ENCODE data around the gene TRIM2.
A peak's percentile ranks its signal among the peaks of the same experiment; 100 is the strongest.

TRIM2 gene

DNA sequence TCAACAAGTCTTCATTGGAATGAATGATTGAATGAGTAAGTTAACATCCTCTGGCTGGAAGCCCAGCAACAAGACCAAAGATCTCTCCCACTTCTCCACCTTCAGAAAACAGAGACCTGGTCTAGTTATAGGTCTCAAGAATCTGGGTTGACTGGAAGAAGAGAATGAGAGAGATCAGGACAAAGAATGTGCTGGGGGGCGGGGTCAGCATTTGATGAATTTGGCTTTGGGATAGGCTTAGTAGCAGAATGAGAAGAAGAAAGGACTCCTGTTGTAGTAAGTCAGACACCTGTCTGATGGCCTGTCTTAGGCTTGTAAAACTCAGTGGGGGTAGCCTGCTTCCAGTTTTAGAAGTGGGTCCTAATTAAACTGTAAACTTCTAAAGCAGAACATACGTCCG, 51.0 kb downstream of the TRIM2 start:
- DNase-seq = no peak

DNA sequence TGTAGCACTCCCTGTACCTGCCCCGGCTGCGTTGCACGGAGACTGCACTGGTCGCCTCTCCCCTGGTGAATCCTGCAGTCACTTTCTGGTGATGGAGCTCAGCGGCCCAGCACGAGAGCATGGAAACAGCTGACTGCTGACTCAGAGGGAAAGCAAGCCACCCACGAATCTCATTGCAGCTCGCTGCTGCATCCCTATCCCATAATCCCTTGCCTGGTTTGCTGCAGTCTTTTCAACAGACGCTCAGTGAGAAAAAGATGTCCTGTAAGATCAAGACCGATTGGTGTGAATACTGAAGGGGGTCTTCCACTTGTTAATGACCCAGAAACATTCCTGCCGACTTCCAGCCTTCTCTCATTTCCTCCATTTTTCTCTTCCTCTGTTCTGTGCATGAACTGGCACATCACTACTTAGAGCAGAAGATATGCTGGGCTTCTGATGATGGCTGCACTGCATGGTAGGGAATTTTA, 52.9 kb downstream of the TRIM2 start:
- DNase-seq = peak; percentile 11 to 21

GRCh38 chr4:153257991-153258390, 53.7 kb downstream of the TRIM2 start:
- no peak for DNase-seq

DNA sequence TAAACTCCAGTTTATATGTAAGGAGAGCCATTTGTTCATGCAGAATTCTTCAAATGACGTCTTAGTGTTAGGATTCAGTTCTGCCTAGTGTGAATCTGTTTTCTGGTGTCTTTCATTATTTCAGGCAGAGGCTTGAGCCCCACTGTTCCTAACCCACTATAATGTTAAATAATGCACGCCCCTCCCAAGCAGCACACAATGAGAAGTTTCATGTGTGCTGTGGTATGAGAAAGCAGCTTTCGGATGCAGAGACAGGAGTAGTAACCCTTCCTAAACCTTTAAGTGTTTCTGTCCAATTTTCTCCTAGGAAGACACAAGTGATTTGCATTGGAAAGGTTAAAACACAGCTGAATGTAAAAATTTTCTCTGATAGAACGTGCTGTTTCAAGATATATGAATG, 54.5 kb downstream of the TRIM2 start:
- DNase-seq = no peak

GRCh38 chr4:153259661-153260060, 55.4 kb downstream of the TRIM2 start:
- no peak for DNase-seq

DNA sequence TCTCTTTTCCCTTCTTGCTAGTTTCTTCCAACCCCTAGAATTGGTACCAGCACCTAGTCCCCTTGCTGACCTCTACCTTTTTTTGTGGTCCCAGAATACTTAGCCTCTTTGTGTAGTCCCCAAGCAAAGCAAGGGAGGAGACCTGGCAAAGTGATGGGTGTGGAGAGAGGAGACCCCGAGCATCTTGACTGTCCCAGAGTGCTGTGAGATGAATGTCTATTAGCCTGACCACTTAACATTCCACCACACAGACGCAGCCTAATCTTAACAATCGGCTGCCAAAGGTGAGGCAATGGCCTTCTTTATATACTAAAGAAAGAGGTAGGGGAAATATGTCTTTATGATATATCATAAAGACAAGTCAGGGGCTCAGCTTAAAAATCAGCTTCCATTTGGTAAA, 55.9 kb downstream of the TRIM2 start:
- DNase-seq = no peak

GRCh38 chr4:153260553-153261300, 56.5 kb downstream of the TRIM2 start:
- no peak for DNase-seq

DNA sequence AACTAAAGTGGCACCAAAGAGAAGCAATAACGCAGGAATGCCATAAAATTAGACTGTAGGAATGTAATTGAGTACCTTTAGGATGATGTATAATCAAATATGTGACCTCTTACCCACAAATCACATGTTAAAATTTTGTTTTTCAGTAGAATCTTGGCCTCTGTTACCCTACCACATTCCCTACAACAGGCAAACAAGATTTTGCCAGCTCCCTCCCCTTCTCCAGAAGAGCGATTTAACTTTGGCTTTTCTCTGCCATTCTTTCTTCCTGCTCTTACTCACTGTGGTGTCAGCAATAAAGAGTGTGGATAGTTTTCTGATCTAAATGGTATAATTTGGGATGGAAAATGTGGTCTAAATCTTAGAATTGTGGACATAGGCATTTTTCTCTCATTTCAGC, 57.2 kb downstream of the TRIM2 start:
- no peak for DNase-seq

- no peak for DNase-seq
Observed at GRCh38 chr4:153261914-153262313, 57.7 kb downstream of the TRIM2 start.

- no peak for DNase-seq
Observed at GRCh38 chr4:153265306-153266047, 61.2 kb downstream of the TRIM2 start.

DNA sequence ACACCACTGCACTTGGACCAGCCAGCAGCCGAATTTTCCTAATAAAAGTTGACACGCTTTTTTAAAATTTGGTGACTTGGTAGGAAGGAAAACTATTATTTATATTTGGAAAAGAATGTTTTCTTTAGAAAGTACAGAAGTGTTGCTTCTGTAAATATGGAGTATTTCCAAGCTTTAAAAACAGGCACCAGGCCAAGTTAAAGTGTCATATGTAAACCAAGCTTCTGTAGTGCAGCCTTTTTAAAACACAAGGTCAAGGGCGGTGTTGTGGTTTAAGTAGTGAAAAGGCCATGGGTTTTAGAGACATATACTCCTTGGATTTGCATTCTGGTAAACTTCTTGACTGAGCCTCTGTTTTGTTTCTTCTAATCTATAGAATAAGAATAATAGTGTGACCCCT, 62.7 kb downstream of the TRIM2 start:
- DNase-seq = no peak

GRCh38 chr4:153267890-153268289, 63.6 kb downstream of the TRIM2 start:
- no peak for DNase-seq

DNA sequence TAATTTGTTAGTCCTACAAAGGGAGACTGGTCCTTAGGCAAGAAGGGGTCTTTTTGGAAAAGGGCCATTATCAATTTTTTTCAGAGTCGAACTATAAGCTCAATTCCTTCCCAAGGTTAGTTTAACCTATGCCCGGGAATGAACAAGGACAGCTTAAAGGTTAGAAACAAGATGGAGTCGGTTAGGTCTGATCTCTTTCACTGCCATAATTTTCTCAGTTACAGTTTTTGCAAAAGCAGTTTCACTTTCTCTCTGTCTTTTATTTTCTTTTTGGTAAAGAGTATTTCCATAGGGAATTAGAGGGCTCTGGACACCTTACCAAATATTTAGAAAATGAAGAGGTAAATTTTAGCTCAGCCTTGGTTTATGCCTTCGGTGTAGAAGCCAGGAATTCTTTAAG, 64.1 kb downstream of the TRIM2 start:
- DNase-seq = no peak

- DNase-seq = no peak
Observed at GRCh38 chr4:153269218-153269990, 65.2 kb downstream of the TRIM2 start.

- no peak for DNase-seq
Observed at GRCh38 chr4:153270361-153270760, 66.1 kb downstream of the TRIM2 start.

GRCh38 chr4:153271820-153272219, 67.6 kb downstream of the TRIM2 start:
- no peak for DNase-seq

DNA sequence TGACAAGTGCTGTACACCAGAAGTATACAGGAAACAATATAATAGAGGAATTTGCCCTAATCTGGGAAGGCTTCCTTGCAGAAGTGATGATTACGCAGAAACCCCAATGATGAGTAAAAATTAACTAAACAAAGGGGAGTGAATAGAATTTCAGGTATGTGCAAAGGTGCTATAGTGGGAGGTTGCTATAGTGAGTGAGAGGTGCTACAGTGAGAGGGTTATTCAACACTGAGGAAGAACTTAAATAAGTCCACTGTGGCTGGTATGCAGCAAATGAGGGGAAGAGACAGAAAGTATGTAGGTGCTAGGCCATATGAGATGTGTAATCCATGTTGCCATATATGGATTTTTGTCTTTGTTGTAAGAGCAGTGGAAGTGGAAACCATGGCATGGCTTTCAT, 69.5 kb downstream of the TRIM2 start:
- DNase-seq = no peak

GRCh38 chr4:153274967-153275366, 70.7 kb downstream of the TRIM2 start:
- no peak for DNase-seq

GRCh38 chr4:153275380-153276276, 71.4 kb downstream of the TRIM2 start:
- no peak for DNase-seq

DNA sequence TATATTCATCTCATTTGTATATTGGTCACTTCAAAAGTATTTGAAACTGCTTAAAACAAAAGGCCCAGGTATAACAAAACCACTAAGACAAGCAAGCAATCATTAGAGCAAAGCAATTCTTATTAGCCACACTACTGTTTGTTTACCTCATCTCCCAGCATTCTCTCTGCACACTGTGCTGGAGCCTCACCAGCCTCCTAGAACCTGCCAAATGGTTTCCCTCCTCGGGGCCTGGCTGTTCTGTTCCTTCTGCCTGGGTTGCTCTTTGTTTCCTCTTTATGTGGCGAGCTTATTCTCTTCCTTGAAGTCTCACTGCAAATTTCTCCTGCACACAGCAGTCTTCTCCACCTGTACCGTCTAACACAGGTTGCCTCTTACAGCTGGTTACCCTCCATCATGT, 72.7 kb downstream of the TRIM2 start:
- DNase-seq = no peak

GRCh38 chr4:153281476-153281875, 77.2 kb downstream of the TRIM2 start:
- DNase-seq = no peak

DNA sequence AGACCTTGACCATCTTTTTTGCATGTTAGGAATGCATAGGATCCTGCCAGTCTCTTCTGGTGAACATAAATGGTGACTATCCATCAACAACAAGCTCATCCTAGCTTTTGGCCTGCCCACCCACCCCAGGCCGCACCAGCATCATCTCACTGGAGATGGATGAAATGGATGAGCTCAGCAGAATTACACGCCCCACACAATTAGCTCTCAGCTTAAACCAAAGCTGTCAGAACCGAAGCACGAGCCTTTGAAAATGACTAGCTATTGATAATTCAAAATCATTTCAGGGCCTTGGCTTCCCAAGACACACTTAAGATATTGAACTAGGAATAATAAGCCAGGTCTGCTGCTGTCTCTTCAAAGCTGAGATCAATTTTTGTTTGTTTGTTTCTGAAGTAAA, 77.8 kb downstream of the TRIM2 start:
- no peak for DNase-seq

- DNase-seq = no peak
Observed at GRCh38 chr4:153283260-153283659, 79.0 kb downstream of the TRIM2 start.
